Stimulated activated CD4-positive, alpha-beta T cell treated with anti-CD3 and anti-CD28 coated beads, Interleukin-4, amount 100 ng/mL, for 4 hours (primary cell): ENCODE results near the gene IL20.
"Not testable (repeated sequence)": the region's sequence is repeated elsewhere in the genome, so short reads cannot be mapped to it uniquely, and the experiment has no call there.

ENCODE experiments used
- DNase-seq, 2 experiments: peaks; one replicate each; pipeline ENCODE4 v3.0.0-alpha.2; 2020

The IL20 gene

GRCh38 chr1:206843626-206844025 lies 21.8 kb upstream of the IL20 start:
- no peak for DNase-seq

GRCh38 chr1:206846487-206846886 lies 18.9 kb upstream of the IL20 start:
- no peak for DNase-seq

DNA sequence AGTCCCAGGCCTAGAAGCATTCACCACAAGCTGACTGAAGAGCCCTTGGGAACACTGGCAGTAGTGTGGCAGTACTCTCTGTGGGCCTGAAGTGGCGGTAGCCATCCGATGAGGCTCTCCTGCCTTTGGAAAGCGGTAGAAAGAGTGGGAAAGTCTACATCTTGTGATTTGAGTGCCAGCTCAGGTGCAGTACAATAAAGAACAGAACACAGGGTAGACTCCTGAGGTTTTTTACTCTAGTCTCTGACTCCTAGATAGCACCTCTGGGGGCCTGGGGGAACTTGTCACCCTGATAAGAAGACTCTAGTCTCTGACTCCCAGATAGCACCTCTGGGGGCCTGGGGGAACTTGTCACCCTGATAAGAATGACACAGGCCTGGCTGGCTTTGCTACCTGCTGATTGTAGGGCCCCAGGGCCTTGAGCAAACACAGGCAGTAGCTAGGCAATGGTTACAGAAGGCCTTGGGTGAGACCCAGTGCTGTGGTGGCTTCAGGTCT lies 18.0 kb upstream of the IL20 start:
- DNase-seq, result no peak

DNA sequence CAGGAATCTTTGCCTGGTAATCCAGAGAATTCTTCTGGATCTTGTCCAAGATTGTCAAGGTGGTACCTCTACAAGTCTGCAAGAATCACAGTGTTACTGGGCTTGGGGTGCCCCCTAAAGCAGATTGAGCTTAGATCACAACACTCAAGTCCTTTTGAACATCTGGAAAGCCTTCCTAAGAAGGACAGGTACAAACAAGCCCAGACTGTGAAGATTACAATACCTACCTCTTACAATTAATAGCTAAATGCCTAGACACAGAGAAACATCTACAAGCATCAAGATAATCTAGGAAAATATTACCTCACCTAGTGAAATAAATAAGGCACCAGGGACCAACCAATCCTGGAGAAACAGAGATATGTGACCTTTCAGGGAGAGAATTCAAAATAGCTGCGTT lies 17.5 kb upstream of the IL20 start:
- DNase-seq, result no peak

DNA sequence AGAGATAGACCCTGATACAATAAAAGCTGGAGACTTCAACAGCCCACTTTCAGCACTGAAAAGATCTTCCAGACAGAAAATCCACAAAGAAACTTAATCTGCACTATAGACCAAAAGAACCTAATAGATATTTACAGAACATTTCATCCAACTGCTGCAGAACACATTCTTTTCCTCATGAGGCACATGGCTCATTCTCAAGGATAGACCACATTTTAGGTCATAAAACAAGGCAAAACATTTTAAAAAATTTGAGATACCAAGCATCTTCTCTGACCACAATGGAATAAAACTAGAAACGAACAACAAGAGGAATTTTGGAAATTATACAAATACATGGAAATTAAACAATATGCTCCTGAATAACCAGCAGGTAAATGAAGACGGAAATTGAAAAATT lies 15.0 kb upstream of the IL20 start:
- DNase-seq, result no peak

- DNase-seq, result no peak
Observed at GRCh38 chr1:206851341-206852010, 13.9 kb upstream of the IL20 start.

DNA sequence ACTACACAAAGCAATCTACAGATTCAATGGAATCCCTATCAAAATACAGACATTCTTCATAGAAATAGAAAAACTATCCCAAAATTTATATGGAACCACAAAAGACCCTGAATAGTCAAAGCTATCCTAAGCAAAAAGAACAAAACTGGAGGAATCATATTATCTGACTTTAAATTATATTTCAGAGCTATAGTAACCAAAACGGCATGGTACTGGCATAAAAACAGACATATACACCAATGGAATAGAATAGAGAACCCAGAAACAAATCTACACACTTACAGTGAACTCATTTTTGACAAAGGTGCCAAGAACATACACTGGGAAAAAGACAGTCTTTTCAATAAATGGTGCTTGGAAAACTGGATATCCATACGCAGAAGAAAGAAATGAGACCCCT lies 12.8 kb upstream of the IL20 start:
- DNase-seq, result not testable (repeated sequence)

DNA sequence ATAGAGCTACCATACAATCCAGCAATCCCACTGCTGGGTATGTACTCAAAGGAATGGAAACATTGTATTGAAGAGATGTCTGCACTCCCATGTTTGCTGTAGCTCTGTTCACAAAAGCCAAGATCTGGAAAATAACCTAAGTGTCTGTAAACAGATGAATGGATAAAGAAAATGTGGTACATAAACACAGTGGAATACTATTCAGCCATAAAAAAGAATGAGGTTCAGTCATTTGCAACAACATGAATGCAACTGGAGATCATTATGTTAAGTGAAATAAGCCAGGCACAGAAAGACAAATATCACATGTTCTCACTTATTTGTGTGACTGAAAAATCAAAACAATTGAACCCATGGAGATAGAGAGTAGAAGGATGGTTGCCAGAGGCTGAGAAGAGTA lies 11.7 kb upstream of the IL20 start:
- not testable (repeated sequence) for DNase-seq

- no peak for DNase-seq
Observed at GRCh38 chr1:206854401-206855129, 10.9 kb upstream of the IL20 start.

DNA sequence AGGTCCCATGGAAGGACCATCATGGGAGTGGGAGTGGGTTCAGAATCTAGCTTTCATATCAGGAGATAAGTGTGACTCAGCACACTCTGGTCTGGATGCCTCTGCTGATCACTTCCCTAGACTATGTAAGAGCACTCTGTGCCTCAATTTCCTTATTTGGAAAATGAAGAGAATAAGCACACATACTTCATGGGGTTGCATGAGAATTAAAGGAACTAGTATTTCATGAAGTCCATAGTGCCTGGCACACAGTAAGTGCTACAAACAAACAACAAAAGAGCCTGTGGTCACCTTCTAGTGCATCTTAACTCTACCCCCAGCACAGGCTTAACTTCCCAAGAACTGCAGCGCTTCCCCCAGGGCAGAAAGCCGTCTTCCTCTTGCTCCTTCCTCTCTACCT lies 9.6 kb upstream of the IL20 start:
- no peak for DNase-seq

GRCh38 chr1:206856674-206857464 lies 8.6 kb upstream of the IL20 start:
- peak in 1 of 2 experiments; percentile 12 for DNase-seq

DNA sequence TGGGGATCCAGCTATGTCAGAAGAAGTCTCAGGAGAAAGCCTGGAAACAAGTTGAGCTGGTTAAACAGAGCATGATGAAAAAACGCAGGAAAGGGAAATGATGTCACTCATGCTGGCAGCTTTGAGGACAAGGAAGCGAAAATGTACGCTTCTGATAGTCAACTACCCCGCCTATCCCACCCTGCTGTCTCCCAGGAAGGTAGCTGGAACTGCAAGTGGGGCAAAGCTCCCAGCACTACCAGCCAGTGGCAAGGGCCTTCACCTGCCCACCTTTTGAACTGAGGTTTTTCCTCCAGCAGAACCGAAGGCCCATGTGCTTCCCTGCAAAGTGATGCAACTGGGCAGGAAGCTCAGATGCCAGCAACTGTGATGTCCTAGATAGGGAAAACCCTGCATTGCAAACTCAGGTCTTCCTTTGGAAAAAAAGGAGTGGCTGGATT lies 6.3 kb upstream of the IL20 start:
- no peak for DNase-seq

DNA sequence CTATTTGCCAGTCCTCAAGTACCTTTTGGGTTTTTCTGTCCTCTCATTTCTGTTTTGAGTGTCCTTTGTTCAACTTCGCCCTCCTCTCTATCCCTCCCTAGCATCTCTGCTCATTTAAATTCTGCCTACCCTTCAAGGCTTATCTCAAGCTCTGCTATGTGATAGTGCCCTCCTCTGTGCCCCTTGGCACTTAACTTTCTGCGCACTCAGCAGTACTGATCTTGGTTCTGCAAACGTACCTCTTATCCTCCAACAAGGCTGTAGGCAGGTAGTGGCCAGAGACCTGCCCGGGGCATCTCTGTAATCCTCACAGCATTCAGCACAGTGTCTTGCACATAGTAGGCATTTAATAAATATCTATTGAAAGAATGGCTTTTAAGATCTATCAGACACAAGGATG lies 5.3 kb upstream of the IL20 start:
- DNase-seq, result no peak

GRCh38 chr1:206863266-206863665 lies 2.2 kb upstream of the IL20 start:
- no peak for DNase-seq

GRCh38 chr1:206866062-206866461 lies 639 bp downstream of the IL20 start:
- no peak for DNase-seq

- DNase-seq, result no peak
Observed at GRCh38 chr1:206867239-206867638, 1.8 kb downstream of the IL20 start.

DNA sequence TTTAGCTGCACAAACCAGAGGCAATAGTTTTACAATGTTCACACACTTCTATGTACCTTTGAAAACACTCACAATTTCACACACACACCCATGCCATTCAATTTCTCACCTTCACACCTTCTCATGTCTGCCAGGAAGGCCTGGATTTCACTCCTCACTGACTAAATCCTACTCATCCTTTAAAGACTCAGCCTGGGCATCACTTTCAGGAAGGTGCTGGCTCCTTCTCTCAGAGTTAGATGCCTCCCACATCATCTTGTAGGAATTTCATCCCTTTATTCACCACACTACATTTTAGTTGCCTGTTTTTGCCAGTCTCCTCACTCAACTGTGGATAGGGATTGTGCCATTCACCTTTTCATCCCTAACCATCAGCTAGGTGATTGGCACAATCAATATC lies 2.3 kb downstream of the IL20 start:
- no peak for DNase-seq

- no peak for DNase-seq
Observed at GRCh38 chr1:206868264-206868663, 2.8 kb downstream of the IL20 start.

- no peak for DNase-seq
Observed at GRCh38 chr1:206872139-206872538, 6.7 kb downstream of the IL20 start.

DNA sequence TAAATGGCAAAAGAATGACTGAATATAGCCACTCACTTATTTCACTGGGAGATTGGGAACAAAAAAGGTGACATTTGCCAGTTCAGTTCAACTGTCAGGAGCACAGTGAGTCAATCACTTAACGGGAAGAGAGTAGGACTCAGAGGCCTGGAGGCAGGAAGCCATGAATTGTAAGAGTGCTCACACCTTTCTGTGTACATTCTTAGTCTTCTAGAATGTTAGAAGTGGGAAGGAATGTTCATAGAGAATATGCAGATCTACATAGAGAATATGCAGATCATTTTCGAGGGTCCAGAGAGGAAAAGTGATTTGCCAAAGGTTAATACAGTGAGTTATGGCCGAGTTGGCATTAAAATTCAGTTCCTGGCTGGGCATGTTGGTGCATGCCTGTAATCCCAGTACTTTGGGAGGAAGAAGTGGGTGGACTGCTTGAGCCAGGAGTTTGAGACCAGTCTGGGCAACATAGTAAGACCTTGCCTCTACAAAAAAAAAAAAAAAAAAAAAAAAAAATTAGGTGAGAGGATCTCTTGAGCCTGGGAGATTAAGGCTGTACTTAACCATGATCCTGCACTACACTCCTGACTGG lies 8.3 kb downstream of the IL20 start:
- DNase-seq, result no peak

DNA sequence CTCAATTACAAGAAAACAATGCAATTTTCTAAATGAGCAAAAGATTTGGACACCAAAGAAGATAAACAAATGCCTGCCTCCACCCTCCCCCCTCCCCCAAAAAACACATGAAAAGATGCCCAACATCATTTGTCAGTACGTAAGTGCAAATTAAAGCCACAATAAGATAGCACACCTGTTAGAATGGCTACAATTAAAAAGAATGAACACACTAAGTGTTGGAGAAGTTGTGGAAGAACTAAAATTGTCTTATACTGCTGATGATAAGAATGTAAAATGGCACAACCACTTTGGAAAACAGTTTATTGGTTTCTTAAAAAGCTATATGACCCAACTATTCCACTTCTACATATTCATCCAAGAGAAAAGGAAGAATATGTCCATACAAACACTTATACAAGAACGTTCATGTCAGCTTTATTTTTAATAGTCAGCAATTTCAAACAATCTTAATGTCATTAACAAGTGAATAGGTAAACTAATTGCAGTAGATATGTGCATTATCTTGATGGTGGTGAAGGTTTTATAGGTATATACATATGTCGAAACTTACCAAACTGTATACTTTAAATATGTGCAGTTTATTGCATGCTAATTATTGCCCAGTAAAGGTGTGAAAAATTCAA lies 10.4 kb downstream of the IL20 start:
- no peak for DNase-seq

DNA sequence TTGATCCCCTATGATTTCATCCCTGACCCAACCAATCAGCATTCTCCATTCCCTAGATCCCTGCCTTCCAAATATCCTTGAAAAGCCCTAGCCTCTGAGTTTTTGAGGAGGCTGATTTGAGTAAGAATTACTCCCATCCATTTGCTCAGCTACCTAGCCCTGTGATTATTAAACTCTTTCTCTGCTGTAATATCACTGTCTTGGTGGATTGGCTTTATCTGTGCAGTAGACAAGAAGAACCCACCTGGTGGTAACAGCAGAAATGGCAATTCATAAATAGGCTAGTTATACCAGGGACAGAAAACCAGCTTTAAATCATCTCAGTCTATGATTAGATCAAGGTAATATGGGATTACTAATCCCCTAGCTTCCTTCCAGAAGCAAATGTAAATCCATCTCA lies 13.0 kb downstream of the IL20 start:
- no peak for DNase-seq

GRCh38 chr1:206880314-206880713 lies 14.9 kb downstream of the IL20 start:
- no peak for DNase-seq
